Astrocyte (in vitro differentiated cells and primary cell): ENCODE results near the gene ANTXR2.

Experiments used
- CTCF ChIP-seq: IDR thresholded peaks from 2 replicates; pipeline ENCODE4 v1.5.1; 2011; ENCODE audit warnings: low read depth, mild to moderate bottlenecking, inconsistent platforms, low read length, moderate library complexity; ENCODE audit not compliant: insufficient read depth
- EZH2 ChIP-seq: IDR thresholded peaks from 2 replicates; pipeline ENCODE4 v1.6.1; 2012; ENCODE audit warnings: mild to moderate bottlenecking, low read length, inconsistent platforms; ENCODE audit not compliant: insufficient read depth

- TF ChIP-seq CTCF, result no peak
- TF ChIP-seq EZH2, result no peak
These were observed 5.5 kb upstream of the ANTXR2 start for GRCh38 chr4:80078346-80079092.
